H1 (cell line): Measurements from ENCODE around the gene SAFB2. TPM values are rescaled to one million over a fixed set of nuclear protein-coding genes. Genes with fewer than 3 reads are reported as not detected.

Source experiments
- CTCF ChIA-PET: fragments of 300-600 bp; sonication (Branson Sonifier 250); formaldehyde crosslinking; loops from one replicate; lab custom pipeline; 2021; ENCODE audit not compliant: partially characterized antibody; lab: Charles Lee
- POLR2A ChIA-PET: fragments of 300-600 bp; sonication (Branson Sonifier 250); formaldehyde crosslinking; loops from one replicate; lab custom pipeline; 2021; ENCODE audit warnings: inconsistent platforms; ENCODE audit not compliant: partially characterized antibody; lab: Charles Lee
- DNase-seq, 2 experiments: peaks; one replicate each; pipeline versions ENCODE4 v3.0.0 to v3.0.0-alpha.2; 2010 to 2022; ENCODE audit warnings: low spot score in 2 of 2, low read depth in 1 of 2, mixed read lengths in 1 of 2
- FAIRE-seq: peaks from 2 replicates; lab custom pipeline; 2011; peaks lifted over from hg19 to GRCh38; lab: Jason Lieb, UNC
- H2AFZ ChIP-seq: 2 replicates; pipeline ENCODE4 v1.8.1; 2012; ENCODE audit warnings: low read length, inconsistent platforms
- H2AK5ac ChIP-seq: 2 replicates; pipeline ENCODE4 v1.6.1; 2013; ENCODE audit warnings: low read depth, low read length
- H2BK120ac ChIP-seq: replicated peaks from 2 replicates; pipeline ENCODE3; 2013; ENCODE audit warnings: low read depth, low read length, inconsistent platforms
- H2BK12ac ChIP-seq: 2 replicates; pipeline ENCODE4 v1.6.1; 2013; ENCODE audit warnings: low read depth, low read length
- H2BK15ac ChIP-seq: 2 replicates; pipeline ENCODE4 v1.6.1; 2013; ENCODE audit warnings: low read length
- H2BK20ac ChIP-seq: 2 replicates; pipeline ENCODE4 v1.6.1; 2013; ENCODE audit warnings: low read length
- H2BK5ac ChIP-seq: 2 replicates; pipeline ENCODE4 v1.6.1; 2013; ENCODE audit warnings: low read depth, low read length
- H3K14ac ChIP-seq: 2 replicates; pipeline ENCODE4 v1.6.1; 2013; ENCODE audit warnings: inconsistent platforms; ENCODE audit not compliant: insufficient read length
- H3K18ac ChIP-seq: 2 replicates; pipeline ENCODE4 v1.6.1; 2013; ENCODE audit warnings: low read length; ENCODE audit errors: extremely low read depth
- H3K23ac ChIP-seq: 2 replicates; pipeline ENCODE4 v1.6.1; 2013; ENCODE audit warnings: inconsistent platforms; ENCODE audit not compliant: insufficient read length
- H3K23me2 ChIP-seq: 2 replicates; pipeline ENCODE4 v1.6.1; 2013; ENCODE audit warnings: low read depth, low read length
- H3K27ac ChIP-seq: 2 replicates; pipeline ENCODE4 v1.6.1; 2011; ENCODE audit warnings: low read depth, low read length, inconsistent platforms
- H3K27me3 ChIP-seq, 4 experiments: replicated peaks in 1 of 4; 1 replicate in 1 of 4; 2 replicates in 3 of 4; pipeline versions ENCODE4 v1.6.1 to v1.8.1; 2011 to 2013; ENCODE audit warnings: low read length in 3 of 4, mild to moderate bottlenecking in 3 of 4, inconsistent platforms in 2 of 4, mixed read lengths in 2 of 4, moderate library complexity in 1 of 4; ENCODE audit not compliant: control insufficient read depth in 3 of 4, insufficient read depth in 3 of 4; ENCODE audit errors: extremely low read depth in 1 of 4
- H3K36me3 ChIP-seq, 4 experiments: 2 replicates each; pipeline versions ENCODE4 v1.6.1 to v1.8.1; 2011 to 2013; ENCODE audit warnings: mild to moderate bottlenecking in 4 of 4, low read length in 3 of 4, moderate library complexity in 2 of 4, control low read depth in 1 of 4, inconsistent platforms in 1 of 4; ENCODE audit not compliant: insufficient read depth in 4 of 4, control insufficient read depth in 2 of 4
- H3K4ac ChIP-seq: replicated peaks from 2 replicates; pipeline ENCODE3; 2013; ENCODE audit warnings: low read length, low read depth, mixed read lengths, inconsistent platforms; ENCODE audit not compliant: insufficient read length
- H3K4me1 ChIP-seq, 4 experiments: replicated peaks in 1 of 4; 1 replicate in 1 of 4; 2 replicates in 3 of 4; pipeline versions ENCODE4 v1.6.1 to v1.8.1; 2011 to 2013; ENCODE audit warnings: low read length in 3 of 4, inconsistent platforms in 2 of 4, mixed read lengths in 1 of 4; ENCODE audit not compliant: insufficient read depth in 4 of 4, control insufficient read depth in 3 of 4
- H3K4me2 ChIP-seq, 2 experiments: 2 replicates each; pipeline versions ENCODE4 v1.6.1 to v1.8.1; 2011 to 2013; ENCODE audit warnings: low read depth in 2 of 2, low read length in 2 of 2, control low read depth in 1 of 2, inconsistent platforms in 1 of 2, mild to moderate bottlenecking in 1 of 2; ENCODE audit not compliant: insufficient read depth in 1 of 2
- H3K4me3 ChIP-seq, 4 experiments: fragments of 200-600, 300-600 bp in 1 of 4; sonication (generic), shearing (Covaris generic), sonication (Bioruptor Twin) in 1 of 4; 2 replicates each; pipeline versions ENCODE4 v1.5.1 to v1.8.1; 2011 to 2016; ENCODE audit warnings: low read length in 4 of 4, low read depth in 3 of 4, control low read depth in 2 of 4, inconsistent platforms in 2 of 4, mild to moderate bottlenecking in 2 of 4, mixed read lengths in 1 of 4, moderate library complexity in 1 of 4; ENCODE audit not compliant: insufficient read depth in 2 of 4; ENCODE audit errors: extremely low read depth in 1 of 4
- H3K56ac ChIP-seq: replicated peaks from 2 replicates; pipeline ENCODE3; 2013; ENCODE audit warnings: low read depth, mild to moderate bottlenecking, mixed read lengths, low read length, inconsistent platforms; ENCODE audit not compliant: insufficient read length
- H3K79me1 ChIP-seq: 2 replicates; pipeline ENCODE4 v1.6.1; 2013; ENCODE audit warnings: low read depth, low read length, control low read depth
- H3K79me2 ChIP-seq, 2 experiments: 2 replicates each; pipeline versions ENCODE4 v1.6.1 to v1.8.1; 2012 to 2013; ENCODE audit warnings: low read length in 2 of 2, mild to moderate bottlenecking in 2 of 2, inconsistent platforms in 1 of 2; ENCODE audit not compliant: insufficient read depth in 2 of 2, control insufficient read depth in 1 of 2
- H3K9ac ChIP-seq, 4 experiments: replicated peaks in 1 of 4; 1 replicate in 1 of 4; 2 replicates in 3 of 4; pipeline versions ENCODE4 v1.6.1 to v1.8.1; 2011 to 2013; ENCODE audit warnings: low read depth in 3 of 4, low read length in 3 of 4, control low read depth in 2 of 4, mild to moderate bottlenecking in 2 of 4, moderate library complexity in 2 of 4, inconsistent platforms in 1 of 4; ENCODE audit errors: extremely low read depth in 1 of 4
- H3K9me3 ChIP-seq, 2 experiments: 2 replicates each; pipeline versions ENCODE4 v1.6.1 to v1.8.1; 2012 to 2013; ENCODE audit warnings: mild to moderate bottlenecking in 2 of 2, moderate library complexity in 2 of 2, control low read depth in 1 of 2, inconsistent platforms in 1 of 2, low read depth in 1 of 2, low read length in 1 of 2, mixed read lengths in 1 of 2; ENCODE audit not compliant: insufficient read depth in 2 of 2
- H4K20me1 ChIP-seq, 2 experiments: replicated peaks in 1 of 2; 2 replicates each; pipeline versions ENCODE3 to v1.8.1; 2011 to 2013; ENCODE audit warnings: inconsistent platforms in 2 of 2, low read length in 2 of 2, mild to moderate bottlenecking in 1 of 2; ENCODE audit not compliant: insufficient read depth in 2 of 2, control insufficient read depth in 1 of 2
- H4K5ac ChIP-seq: 2 replicates; pipeline ENCODE4 v1.6.1; 2013; ENCODE audit warnings: low read length, low read depth, mixed read lengths, inconsistent platforms; ENCODE audit not compliant: insufficient read length
- H4K8ac ChIP-seq: 2 replicates; pipeline ENCODE4 v1.8.0; 2013; ENCODE audit warnings: mild to moderate bottlenecking, moderate library complexity, low read length, inconsistent platforms; ENCODE audit not compliant: insufficient read depth; ENCODE audit errors: extremely low read depth
- H4K91ac ChIP-seq: replicated peaks from 2 replicates; pipeline ENCODE3; 2013; ENCODE audit warnings: low read length, mixed read lengths, inconsistent platforms; ENCODE audit not compliant: insufficient read length
- CBX8 ChIP-seq: fragments of 300-800, 300-1000 bp; sonication (generic); IDR thresholded peaks from 2 replicates; pipeline ENCODE4 v1.7.1; 2016; ENCODE audit warnings: low read depth, low read length, borderline replicate concordance
- CREB1 ChIP-seq: IDR thresholded peaks from 2 replicates; pipeline ENCODE4 v1.6.1; 2012; ENCODE audit warnings: inconsistent platforms
- WGBS, 2 experiments: shearing (Covaris generic) in 1 of 2; methylation state at CpG; one replicate each; pipeline versions ENCODE4 v1.1.6 to v1.1.7; 2013 to 2015; ENCODE audit warnings: low lambda C conversion rate in 2 of 2, mixed read lengths in 2 of 2, inconsistent platforms in 1 of 2, low coverage in 1 of 2, missing lambda C conversion rate in 1 of 2; ENCODE audit not compliant: insufficient replicate concordance in 2 of 2, insufficient coverage in 1 of 2, insufficient read length in 1 of 2; ENCODE audit errors: extremely low coverage in 1 of 2, missing lambda C conversion rate in 1 of 2; 5-methylcytosine and 5-hydroxymethylcytosine counted together
- polyA plus RNA-seq, 7 experiments: library from polyadenylated mRNA; depleted of rRNA in 3 of 7; stranded (reverse) in 5 of 7; unstranded in 2 of 7; fragments of >200 nt in 5 of 7; fragments of 200-250 nt in 2 of 7; gene quantifications; 1 replicate in 5 of 7; 2 replicates in 1 of 7; 4 replicates in 1 of 7; pipeline versions ENCODE4 v1.2.1 to v1.2.3, GENCODE V29; 2011 to 2013; ENCODE audit warnings: missing spikeins in 2 of 7, mixed read lengths in 2 of 7
- total RNA-seq: library from RNA; stranded (reverse); fragmentation: NEBNext Ultra II Directional; extraction: Animal tissue kit (Norgen Biotek cat#: 25700); gene quantifications from 2 replicates; pipeline ENCODE4 v1.2.1, GENCODE V29; 2021

The SAFB2 gene
- total and polyA plus RNA-seq, 2 of the 8 experiments (the other 6 are each of a cell fraction or from before 2014, with no cell fraction given): 14.8 to 63.8 TPM

DNA sequence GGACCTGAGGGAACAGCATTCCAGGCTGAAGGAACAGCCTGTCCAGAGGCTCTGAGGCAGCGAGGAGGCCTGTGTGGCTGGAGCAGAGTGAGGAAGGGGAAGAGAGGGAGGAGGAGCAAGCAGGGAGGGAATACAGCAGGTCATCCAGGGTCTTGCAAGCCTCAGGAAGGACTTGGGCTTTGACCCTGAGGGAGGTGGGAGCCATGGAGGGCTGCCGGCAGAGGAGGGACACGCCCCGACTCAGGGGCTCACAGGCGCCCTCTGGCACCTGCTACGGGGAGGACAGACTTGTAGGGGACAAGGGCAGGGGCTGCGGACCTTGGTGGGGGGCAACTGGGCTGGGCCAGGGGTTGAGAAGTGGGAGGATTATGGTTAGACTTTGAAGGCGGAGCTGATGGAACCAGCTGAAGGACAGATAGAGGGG is 59.6 kb downstream of the SAFB2 start:
- FAIRE-seq: no peak
- ChIA-PET POLR2A (interaction anchor here (0.9 kb wide), 1 partner anchor 24 kb away, joined by 5 read pairs; no protein-coding TSS in a partner anchor), CTCF (interaction anchor here (0.7 to 12.1 kb wide), 16 partner anchors 8 to 182 kb away, joined by 3 to 206 read pairs (median 5); no protein-coding TSS in a partner anchor)
- Histone ChIP-seq H3K56ac (no peak overlapping the region), H3K27ac (no peak overlapping the region), H3K4me3 (no peak overlapping the region), H2BK15ac (no peak overlapping the region), H3K79me2 (no peaks in the 10 kb centered on the region), H3K79me1 (no peaks in the 10 kb centered on the region), H2BK12ac (peak overlapping the region; percentile 50; the same call in 1 of the 2 replicates), H3K18ac (no peak overlapping the region), H4K91ac (no peak overlapping the region), H2AK5ac (no peak overlapping the region), H2BK20ac (peak overlapping the region; percentile 80; the same call in 1 of the 2 replicates), H3K36me3 (no peaks in the 10 kb centered on the region), H3K9ac (no peak overlapping the region), H2BK5ac (no peak overlapping the region), H4K8ac (no peak overlapping the region), H3K23me2 (peaks cover 4% of the 10 kb centered on the region; the same call in 1 of the 2 replicates), H2AFZ (no peak overlapping the region), H3K27me3 (peaks cover 0 to 13% (median 11%) of the 10 kb centered on the region in 4 experiments; a peak in 6 of 7 replicates), H3K23ac (no peak overlapping the region), H3K14ac (no peak overlapping the region), H3K4ac (no peak overlapping the region), H4K20me1 (no peaks in the 10 kb centered on the region), H3K4me2 (no peak overlapping the region), H3K4me1 (peaks cover 0 to 9% (median 3%) of the 10 kb centered on the region in 4 experiments; a peak in 3 of 7 replicates), H4K5ac (no peak overlapping the region), H2BK120ac (no peak overlapping the region), H3K9me3 (peaks cover 5 to 8% of the 10 kb centered on the region in 2 experiments; a peak in 3 of 4 replicates)
- DNase-seq: peak in 1 of 2 experiments; percentile 66
- WGBS, 2 experiments: 61% methylated on average over 7 of the region's 8 CpGs; no CpG with 5 or more reads in 1 of the 2 experiments
- TF ChIP-seq CBX8: no peak
- TF ChIP-seq CREB1: no peak
